H1 (cell line): ENCODE measurements around the gene MTNR1B. TPM values are rescaled to one million over a fixed set of nuclear protein-coding genes. Genes with fewer than 3 reads are reported as not detected.
A peak's percentile ranks its signal among the peaks of the same experiment; 100 is the strongest.

ENCODE experiments used
- BRCA1 ChIP-seq: IDR thresholded peaks from 2 replicates; pipeline ENCODE4 v1.6.1; 2012; ENCODE audit warnings: low read depth, low read length, improper control_type of control experiment
- CBX8 ChIP-seq: fragments of 300-800, 300-1000 bp; sonication (generic); IDR thresholded peaks from 2 replicates; pipeline ENCODE4 v1.7.1; 2016; ENCODE audit warnings: low read depth, low read length, borderline replicate concordance
- CEBPB ChIP-seq: IDR thresholded peaks from 2 replicates; pipeline ENCODE4 v1.6.1; 2012; ENCODE audit warnings: low read depth, low read length
- CHD1 ChIP-seq: IDR thresholded peaks from 2 replicates; pipeline ENCODE4 v1.6.1; 2012; ENCODE audit warnings: low read depth, low read length, improper control_type of control experiment
- EP300 ChIP-seq, 2 experiments: IDR thresholded peaks; 1 replicate in 1 of 2; 2 replicates in 1 of 2; pipeline ENCODE4 v1.6.1; 2011 to 2012; ENCODE audit warnings: low read depth in 2 of 2, low read length in 2 of 2, mild to moderate bottlenecking in 2 of 2, borderline replicate concordance in 1 of 2, inconsistent platforms in 1 of 2, moderate library complexity in 1 of 2
- EZH2 ChIP-seq: fragments of 200-600 bp; sonication (generic); IDR thresholded peaks from 2 replicates; pipeline ENCODE4 v1.7.1; 2012; ENCODE audit warnings: low read depth, mild to moderate bottlenecking, moderate library complexity, low read length, inconsistent platforms; ENCODE audit not compliant: severe bottlenecking
- HDAC2 ChIP-seq, 2 experiments: fragments of 300-600 bp in 1 of 2; sonication (generic) in 1 of 2; IDR thresholded peaks; 2 replicates each; pipeline ENCODE4 v1.6.1; 2011 to 2012; ENCODE audit warnings: low read depth in 2 of 2, low read length in 2 of 2, mild to moderate bottlenecking in 2 of 2, moderate library complexity in 2 of 2, borderline replicate concordance in 1 of 2, inconsistent platforms in 1 of 2
- HDAC6 ChIP-seq: IDR thresholded peaks from one replicate; pipeline ENCODE4 v1.7.1; 2012; ENCODE audit warnings: low read depth, mild to moderate bottlenecking, inconsistent platforms, low read length, moderate library complexity
- KDM1A ChIP-seq: fragments of 200-600, 300-600 bp; sonication (generic); IDR thresholded peaks from 2 replicates; pipeline ENCODE4 v1.7.1; 2016; ENCODE audit warnings: mild to moderate bottlenecking, low read length, borderline replicate concordance
- NRF1 ChIP-seq: IDR thresholded peaks from 2 replicates; pipeline ENCODE4 v1.6.1; 2011; ENCODE audit warnings: mild to moderate bottlenecking, low read depth, low read length, improper control_type of control experiment
- POLR2AphosphoS5 ChIP-seq: IDR thresholded peaks from 2 replicates; pipeline ENCODE4 v1.6.1; 2011; ENCODE audit warnings: low read depth, low read length
- RBBP5 ChIP-seq: IDR thresholded peaks from 2 replicates; pipeline ENCODE4 v1.7.1; 2012; ENCODE audit warnings: low read depth, mild to moderate bottlenecking, inconsistent platforms, low read length, moderate library complexity, borderline replicate concordance
- RXRA ChIP-seq: IDR thresholded peaks from 2 replicates; pipeline ENCODE4 v1.6.1; 2011; ENCODE audit warnings: low read depth, mild to moderate bottlenecking, low read length, moderate library complexity; ENCODE audit not compliant: insufficient read depth
- SAP30 ChIP-seq: fragments of 300-600 bp; sonication (generic); IDR thresholded peaks from 2 replicates; pipeline ENCODE4 v1.7.1; 2012; ENCODE audit warnings: low read length, moderate library complexity, mild to moderate bottlenecking, inconsistent platforms; ENCODE audit not compliant: insufficient read depth, insufficient replicate concordance
- TAF1 ChIP-seq: IDR thresholded peaks from 2 replicates; pipeline ENCODE4 v1.6.1; 2011; ENCODE audit warnings: mild to moderate bottlenecking, low read depth, low read length
- YY1 ChIP-seq: IDR thresholded peaks from 2 replicates; pipeline ENCODE4 v1.6.1; 2011; ENCODE audit warnings: low read depth, mild to moderate bottlenecking, low read length
- polyA plus RNA-seq, 7 experiments: library from polyadenylated mRNA; depleted of rRNA in 3 of 7; stranded (reverse) in 5 of 7; unstranded in 2 of 7; fragments of >200 nt in 5 of 7; fragments of 200-250 nt in 2 of 7; gene quantifications; 1 replicate in 5 of 7; 2 replicates in 1 of 7; 4 replicates in 1 of 7; pipeline versions ENCODE4 v1.2.1 to v1.2.3, GENCODE V29; 2011 to 2013; ENCODE audit warnings: missing spikeins in 2 of 7, mixed read lengths in 2 of 7
- total RNA-seq: library from RNA; stranded (reverse); fragmentation: NEBNext Ultra II Directional; extraction: Animal tissue kit (Norgen Biotek cat#: 25700); gene quantifications from 2 replicates; pipeline ENCODE4 v1.2.1, GENCODE V29; 2021
- TF ChIP-seq, protein P1 (sequence below): IDR thresholded peaks from 2 replicates; pipeline ENCODE4 v1.6.1; 2012; ENCODE audit warnings: inconsistent platforms
- TF ChIP-seq, protein P2 (sequence below), 3 experiments: IDR thresholded peaks; 1 replicate in 2 of 3; 2 replicates in 1 of 3; pipeline versions ENCODE4 v1.5.1 to v1.6.1; 2011; ENCODE audit warnings: low read length in 3 of 3, mild to moderate bottlenecking in 3 of 3, inconsistent platforms in 2 of 3, low read depth in 1 of 3, moderate library complexity in 1 of 3; ENCODE audit not compliant: insufficient read depth in 1 of 3; ENCODE audit errors: control extremely low read depth in 1 of 3
- TF ChIP-seq, protein P3 (sequence below): IDR thresholded peaks from 2 replicates; pipeline ENCODE4 v1.6.1; 2012; ENCODE audit warnings: inconsistent platforms

Gene MTNR1B
- total and polyA plus RNA-seq, 2 of the 8 experiments (the other 6 are each of a cell fraction or from before 2014, with no cell fraction given) = 0.08 TPM; not detected in 1

DNA sequence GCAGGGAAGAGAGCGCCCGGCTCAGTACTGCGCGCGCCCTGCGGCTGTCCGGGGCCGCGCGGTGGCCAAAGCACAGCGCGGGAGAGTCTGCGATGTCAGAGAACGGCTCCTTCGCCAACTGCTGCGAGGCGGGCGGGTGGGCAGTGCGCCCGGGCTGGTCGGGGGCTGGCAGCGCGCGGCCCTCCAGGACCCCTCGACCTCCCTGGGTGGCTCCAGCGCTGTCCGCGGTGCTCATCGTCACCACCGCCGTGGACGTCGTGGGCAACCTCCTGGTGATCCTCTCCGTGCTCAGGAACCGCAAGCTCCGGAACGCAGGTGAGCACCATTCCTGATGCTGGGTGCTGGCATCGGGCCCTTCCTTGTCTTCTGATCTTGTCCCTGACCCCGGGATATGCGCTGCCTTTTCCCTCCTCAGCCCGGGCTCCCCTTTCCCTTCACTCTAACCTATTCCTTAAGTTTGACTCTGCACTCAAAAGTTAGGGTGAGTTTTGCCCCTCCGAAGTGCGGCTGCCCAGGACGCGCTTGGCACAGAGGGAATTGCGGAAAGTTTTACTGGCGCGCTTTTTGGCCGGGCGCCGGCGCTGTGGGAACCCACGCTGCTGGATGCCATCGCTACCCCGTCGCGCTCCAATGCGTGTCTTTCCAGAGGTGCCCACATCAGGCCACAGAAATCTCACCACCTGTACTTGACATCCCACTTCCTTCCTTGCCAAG lies at the start of gene MTNR1B (continued):
- TF ChIP-seq HDAC6 = no peak
- no peak for TF ChIP-seq SAP30
- no peak; the same call in 1 of the 2 replicates for TF ChIP-seq TAF1
- TF ChIP-seq RBBP5 = 0 out of 2 replicates have a peak, but pooled peaks have one; percentile 42
- TF ChIP-seq BRCA1 = no peak
- TF ChIP-seq RXRA = no peak
- peak; percentile 21; the same call in 1 of the 2 replicates for TF ChIP-seq POLR2AphosphoS5
- no peak; the same call in 1 of the 2 replicates for TF ChIP-seq KDM1A
- TF ChIP-seq YY1 = no peak
- TF ChIP-seq CBX8 = no peak
- TF ChIP-seq CHD1 = no peak
- TF ChIP-seq, protein P1, sequence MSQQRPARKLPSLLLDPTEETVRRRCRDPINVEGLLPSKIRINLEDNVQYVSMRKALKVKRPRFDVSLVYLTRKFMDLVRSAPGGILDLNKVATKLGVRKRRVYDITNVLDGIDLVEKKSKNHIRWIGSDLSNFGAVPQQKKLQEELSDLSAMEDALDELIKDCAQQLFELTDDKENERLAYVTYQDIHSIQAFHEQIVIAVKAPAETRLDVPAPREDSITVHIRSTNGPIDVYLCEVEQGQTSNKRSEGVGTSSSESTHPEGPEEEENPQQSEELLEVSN = peak; percentile 91
- TF ChIP-seq HDAC2 (IDR thresholded peaks at IDR 0.05; ENCODE audit: borderline replicate concordance in 1 of 2, low read depth in 2 of 2, low read length in 2 of 2) = no peak
- TF ChIP-seq, protein P2, sequence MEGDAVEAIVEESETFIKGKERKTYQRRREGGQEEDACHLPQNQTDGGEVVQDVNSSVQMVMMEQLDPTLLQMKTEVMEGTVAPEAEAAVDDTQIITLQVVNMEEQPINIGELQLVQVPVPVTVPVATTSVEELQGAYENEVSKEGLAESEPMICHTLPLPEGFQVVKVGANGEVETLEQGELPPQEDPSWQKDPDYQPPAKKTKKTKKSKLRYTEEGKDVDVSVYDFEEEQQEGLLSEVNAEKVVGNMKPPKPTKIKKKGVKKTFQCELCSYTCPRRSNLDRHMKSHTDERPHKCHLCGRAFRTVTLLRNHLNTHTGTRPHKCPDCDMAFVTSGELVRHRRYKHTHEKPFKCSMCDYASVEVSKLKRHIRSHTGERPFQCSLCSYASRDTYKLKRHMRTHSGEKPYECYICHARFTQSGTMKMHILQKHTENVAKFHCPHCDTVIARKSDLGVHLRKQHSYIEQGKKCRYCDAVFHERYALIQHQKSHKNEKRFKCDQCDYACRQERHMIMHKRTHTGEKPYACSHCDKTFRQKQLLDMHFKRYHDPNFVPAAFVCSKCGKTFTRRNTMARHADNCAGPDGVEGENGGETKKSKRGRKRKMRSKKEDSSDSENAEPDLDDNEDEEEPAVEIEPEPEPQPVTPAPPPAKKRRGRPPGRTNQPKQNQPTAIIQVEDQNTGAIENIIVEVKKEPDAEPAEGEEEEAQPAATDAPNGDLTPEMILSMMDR (IDR thresholded peaks at IDR 0.05; ENCODE audit: control extremely low read depth in 1 of 3, insufficient read depth in 1 of 3, low read depth in 1 of 3, low read length in 3 of 3) = no peak
- no peak for TF ChIP-seq NRF1
- TF ChIP-seq EP300 (IDR thresholded peaks at IDR 0.05; ENCODE audit: borderline replicate concordance in 1 of 2, low read depth in 2 of 2, low read length in 2 of 2) = no peak
- TF ChIP-seq, protein P3, sequence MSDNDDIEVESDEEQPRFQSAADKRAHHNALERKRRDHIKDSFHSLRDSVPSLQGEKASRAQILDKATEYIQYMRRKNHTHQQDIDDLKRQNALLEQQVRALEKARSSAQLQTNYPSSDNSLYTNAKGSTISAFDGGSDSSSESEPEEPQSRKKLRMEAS = peak; percentile 74; the same call in 1 of the 2 replicates
- TF ChIP-seq EZH2 = peak; percentile 78
- no peak for TF ChIP-seq CEBPB
